Fibroblast of peridontal ligament (primary cell): ENCODE results near the gene TEDC1.

Source experiments
- DNase-seq: peaks from one replicate; pipeline ENCODE4 v3.0.0-alpha.2; 2010; ENCODE audit errors: extremely low read depth

TEDC1 gene

DNA sequence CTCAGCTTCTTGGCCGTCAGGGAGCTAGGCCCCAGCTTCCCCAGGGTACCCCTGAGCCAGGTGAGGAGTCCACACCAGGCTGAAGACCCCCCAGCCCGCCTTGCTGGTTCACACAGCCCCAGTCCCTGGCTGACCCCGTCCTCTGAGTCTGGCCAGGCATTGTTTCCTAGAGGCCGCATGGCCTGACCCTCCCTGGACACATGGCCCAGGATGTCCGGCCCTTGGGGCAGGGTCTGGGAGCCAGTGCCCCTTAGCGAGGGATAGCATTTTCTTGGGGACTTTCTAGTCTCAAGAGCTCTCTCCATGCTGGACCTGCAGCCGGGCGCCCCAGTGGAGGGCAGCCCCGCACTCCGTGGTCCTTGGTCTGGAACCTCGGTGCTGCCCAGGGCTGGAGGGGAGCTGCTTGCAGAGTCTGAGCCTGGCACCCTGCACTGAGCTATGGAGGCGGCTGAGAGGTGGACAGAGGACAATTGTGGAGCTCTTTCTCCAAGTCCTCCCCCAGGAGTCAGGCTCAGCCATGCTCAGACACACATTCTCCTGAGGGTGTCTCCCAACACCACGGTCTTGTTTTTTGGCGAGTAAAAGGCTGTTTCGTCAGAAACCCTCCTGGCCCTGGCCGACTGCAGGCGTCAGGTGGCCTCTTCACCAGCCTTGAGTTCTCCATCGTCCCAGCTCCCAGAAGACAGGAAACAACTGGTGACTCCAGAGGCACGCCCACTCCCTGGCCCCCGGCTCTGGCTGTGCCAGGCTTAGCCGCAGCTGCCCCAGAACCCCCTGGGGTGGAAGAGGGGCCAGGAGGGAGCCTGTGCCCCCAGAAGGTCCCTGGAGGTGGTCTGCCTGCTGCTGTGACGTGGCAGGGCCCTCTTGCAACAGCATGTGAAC is 34.1 kb upstream of the TEDC1 start:
- no peak for DNase-seq

- no peak for DNase-seq
Observed at GRCh38 chr14:105458010-105458409, 33.0 kb upstream of the TEDC1 start.

DNA sequence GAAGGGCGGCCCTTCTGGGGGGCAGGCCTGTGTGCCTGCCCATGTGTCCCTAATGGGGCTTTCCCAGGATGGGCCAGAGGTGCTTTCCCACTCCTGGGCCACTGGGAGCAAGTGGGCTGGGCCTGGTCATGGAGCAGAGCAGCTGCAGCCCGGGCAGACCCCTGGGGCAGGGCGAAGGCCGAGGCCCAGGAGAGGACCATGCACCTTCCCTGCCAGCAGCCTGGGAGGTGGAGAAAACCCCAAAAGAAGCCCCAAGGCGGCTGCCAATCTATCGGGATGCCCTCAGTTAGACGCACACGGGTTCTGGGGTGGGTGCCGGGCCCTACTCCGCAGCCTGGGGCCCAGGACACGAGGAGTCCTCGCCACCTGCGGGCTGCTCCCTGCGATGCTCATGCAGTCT is 32.5 kb upstream of the TEDC1 start:
- no peak for DNase-seq

DNA sequence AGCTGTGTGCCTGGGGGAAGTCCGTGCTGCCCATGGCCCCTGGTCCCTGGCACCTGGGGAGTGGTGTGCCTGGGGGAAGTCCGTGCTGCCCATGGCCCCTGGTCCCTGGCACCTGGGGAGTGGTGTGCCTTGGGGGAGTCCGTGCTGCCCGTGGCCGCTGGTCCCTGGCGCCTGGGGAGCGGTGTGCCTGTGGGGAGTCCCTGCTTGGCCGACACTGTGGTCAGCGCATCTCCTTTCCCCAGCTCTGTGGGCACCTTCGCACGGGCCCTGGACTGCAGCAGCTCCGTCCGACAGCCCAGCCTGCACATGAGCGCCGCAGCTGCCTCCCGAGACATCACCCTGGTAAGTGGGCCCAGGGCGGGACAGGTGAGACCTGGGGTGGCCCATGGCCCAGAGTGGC is 30.9 kb upstream of the TEDC1 start:
- no peak for DNase-seq

DNA sequence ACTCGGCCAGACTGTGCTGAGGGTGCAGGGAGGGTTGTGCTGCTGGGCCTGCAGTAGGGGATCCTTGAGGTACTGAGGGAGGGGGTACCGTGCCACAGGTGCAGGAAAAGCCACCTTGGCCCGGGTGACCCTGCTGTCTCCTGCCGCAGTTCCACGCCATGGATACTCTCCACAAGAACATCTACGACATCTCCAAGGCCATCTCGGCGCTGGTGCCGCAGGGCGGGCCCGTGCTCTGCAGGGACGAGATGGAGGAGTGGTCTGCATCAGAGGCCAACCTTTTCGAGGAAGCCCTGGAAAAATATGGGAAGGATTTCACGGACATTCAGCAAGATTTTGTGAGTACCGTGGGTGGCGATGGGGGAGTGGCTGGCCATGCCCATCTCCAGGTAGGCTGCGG is 30.4 kb upstream of the TEDC1 start:
- no peak for DNase-seq

DNA sequence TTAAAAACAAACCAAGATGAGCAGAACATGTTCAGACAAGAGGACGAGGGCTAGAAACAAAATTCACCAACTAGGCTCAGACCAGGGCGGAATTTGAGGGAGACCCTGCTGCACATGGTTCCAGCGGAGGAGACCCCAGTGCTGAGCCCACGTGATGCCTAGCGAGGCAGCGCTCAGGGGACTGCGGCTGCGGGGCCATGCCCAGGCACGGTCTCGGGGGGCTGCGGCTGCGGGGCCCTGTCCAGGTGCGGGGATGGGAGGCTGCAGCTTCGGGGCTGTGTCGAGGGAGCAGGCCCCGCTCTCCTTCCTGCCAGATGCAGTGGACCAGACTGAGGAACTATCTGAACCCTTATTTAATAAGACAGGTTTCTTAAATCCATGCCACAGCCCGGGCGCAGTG is 29.1 kb upstream of the TEDC1 start:
- no peak for DNase-seq

GRCh38 chr14:105464501-105464900 is 26.5 kb upstream of the TEDC1 start:
- no peak for DNase-seq

DNA sequence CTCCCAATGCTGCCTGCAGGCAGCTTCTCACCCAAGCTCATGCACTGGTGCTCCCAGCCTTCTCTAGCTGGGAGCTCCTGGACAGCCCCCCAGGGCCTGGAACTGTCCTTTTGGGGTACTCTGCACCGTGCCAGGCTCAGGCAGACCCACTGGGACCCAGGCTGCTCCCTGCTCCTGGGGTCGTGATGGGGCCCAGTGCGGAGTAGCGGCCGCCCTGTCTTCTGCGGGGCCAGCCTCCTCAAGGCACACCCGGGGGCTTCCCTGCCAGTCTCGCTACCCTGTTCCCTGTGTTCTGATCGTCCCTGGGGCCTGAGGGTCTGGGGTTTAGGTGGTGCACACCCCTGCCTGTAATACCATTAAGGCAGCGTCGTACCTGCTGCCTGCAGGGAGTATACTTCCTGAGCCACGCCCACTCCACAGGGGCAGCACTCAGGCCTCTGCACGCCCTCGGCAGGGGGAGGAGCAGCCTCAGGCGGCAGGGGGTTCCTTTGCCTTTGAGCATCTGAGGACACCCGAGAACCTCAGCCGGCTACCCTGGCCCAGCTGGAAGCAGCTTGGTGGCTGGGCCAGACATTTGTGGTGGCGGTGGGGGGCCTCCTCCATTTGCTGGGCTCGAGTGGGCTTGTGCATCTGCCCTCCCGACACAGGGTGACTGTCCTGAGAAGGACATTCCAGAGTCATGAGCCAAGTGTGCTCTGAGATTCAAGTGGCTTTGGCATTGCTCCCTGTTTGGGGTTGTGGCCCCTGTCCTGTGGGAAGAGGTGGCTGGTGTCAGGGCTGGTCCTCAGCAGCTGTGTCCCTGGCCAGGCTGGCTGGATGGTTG is 25.6 kb upstream of the TEDC1 start:
- no peak for DNase-seq

DNA sequence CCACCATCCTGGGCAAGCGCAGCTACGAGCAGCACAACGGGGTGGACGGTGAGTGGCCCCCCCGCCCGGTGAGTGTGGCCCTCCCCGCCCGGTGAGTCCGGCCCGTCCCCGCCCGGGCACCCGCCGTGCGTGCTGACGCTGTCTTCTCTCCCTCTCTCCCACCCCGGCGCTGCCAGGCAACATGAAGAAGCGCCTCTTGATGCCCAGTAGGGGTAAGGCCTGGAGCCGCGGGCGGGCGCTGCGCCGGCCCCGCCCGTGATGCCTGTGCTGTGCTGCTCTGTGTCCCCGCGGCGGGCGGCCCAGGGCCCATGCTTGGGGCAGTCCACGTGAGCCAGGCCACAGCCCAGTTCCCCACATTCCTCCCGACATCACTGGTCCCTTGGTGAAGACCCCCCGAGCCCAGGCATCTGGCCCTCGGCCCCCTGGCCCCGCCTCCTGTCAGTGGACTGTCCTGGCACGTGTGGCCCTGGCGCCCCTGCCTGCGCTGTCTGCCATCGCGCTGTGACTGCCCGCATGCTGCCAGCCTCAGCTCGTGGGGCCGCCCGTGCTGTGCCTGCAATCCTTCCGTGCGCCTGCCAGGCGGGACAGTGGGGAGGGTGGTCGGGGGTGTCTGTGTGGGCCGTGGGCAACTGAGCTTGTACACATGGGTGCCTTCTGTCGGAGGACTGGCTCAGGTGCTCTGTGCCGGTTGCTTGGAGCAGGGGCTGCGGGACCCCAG is 24.4 kb upstream of the TEDC1 start:
- DNase-seq: no peak

DNA sequence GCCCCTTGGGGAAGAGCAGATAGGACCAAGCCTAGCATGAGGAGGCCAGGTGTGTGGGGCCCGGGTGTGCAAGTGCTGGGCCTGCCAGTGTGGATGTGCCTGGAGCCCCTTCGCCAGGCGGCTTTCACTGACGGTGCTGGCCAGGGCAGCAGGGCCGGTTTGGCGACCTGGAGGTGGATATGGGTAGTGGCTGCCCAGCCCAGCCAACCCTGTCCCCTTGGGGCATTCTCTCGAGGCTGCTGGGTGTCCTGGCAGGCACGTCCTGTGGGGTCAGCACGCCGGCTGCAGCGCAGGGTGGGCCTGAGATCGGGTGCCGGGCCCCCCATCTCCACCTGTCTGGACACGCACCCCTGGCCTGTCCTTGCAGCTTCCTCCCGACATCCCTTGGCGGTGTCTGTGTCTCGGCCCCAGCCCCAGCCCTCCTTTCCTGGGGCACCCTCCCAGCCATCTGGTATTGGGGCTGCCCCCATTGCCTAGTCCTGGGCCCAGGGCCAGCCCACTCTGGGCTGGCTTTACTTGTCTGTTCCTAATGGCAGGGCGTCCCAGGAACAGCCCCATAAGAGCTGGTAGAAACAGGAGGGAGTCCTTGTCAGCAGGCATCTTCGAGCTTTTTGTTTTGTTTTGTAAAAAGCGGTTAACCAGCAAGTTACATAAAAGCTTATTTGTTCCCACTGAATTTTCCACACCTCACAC is 23.7 kb upstream of the TEDC1 start:
- no peak for DNase-seq

GRCh38 chr14:105467942-105468471 is 23.0 kb upstream of the TEDC1 start:
- DNase-seq: no peak

DNA sequence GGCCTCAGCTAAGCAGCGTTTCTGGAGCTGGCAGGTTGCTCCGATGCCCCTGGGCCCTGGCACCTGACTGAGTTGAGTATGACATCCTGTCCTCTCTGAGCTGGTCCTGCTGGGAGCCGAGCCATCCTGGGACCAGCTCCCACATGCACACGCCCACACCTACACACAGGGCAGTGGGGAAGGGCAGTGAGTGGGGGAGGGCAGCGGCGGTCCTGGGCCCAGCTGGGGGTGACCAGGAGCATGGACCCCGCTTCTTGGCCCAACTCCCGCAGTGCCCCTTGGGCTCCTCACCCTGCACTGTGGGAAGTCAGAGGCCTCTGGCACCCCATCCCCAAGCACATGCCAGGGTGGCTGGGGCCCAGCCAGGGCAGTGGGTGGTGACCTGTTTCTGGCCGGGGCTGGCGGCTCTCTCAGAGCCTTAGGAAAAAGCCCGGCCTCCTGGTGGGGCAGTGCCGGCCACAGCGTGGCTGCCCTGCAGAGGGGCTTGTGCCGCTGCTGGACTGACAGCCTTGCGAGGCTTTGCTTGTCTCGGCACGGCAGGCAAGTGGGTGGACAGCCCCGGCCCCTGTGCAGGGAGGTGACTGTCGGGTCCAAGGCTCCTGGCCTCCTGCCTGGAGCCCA is 22.3 kb upstream of the TEDC1 start:
- no peak for DNase-seq

DNA sequence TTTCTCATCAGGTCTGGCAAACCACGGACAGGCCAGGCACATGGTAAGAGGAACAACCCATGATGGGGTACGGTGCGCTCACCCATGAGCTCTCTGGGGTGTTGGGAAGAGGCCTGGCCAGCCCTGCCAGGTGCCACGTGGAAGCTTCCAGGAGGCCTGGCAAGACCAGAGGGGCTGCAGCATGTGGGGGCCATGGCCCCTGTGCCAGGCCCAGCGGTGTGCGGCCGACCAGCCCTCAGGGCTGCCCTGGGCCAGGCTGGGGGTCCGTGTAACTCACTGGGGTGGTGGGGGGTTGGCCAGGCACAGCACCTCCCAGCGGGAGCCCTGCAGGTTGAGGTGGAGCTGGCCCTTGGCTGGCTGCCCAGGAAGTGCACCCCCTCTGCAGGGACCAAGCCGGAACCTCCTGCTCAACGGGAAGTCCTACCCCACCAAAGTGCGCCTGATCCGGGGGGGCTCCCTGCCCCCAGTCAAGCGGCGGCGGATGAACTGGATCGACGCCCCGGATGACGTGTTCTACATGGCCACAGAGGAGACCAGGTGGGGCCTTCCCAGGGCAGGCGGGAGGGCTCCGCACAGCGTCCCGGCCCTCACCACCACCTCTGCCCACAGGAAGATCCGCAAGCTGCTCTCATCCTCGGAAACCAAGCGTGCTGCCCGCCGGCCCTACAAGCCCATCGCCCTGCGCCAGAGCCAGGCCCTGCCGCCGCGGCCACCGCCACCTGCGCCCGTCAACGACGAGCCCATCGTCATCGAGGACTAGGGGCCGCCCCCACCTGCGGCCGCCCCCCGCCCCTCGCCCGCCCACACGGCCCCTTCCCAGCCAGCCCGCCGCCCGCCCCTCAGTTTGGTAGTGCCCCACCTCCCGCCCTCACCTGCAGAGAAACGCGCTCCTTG is 21.3 kb upstream of the TEDC1 start:
- no peak for DNase-seq

- DNase-seq: no peak
Observed at GRCh38 chr14:105470350-105471296, 20.4 kb upstream of the TEDC1 start.

- DNase-seq: no peak
Observed at GRCh38 chr14:105471297-105471821, 19.7 kb upstream of the TEDC1 start.

- DNase-seq: no peak
Observed at GRCh38 chr14:105471823-105472485, 19.1 kb upstream of the TEDC1 start.

GRCh38 chr14:105472486-105472991 is 18.5 kb upstream of the TEDC1 start:
- no peak for DNase-seq
